Dendritic cell treated with granulocyte-macrophage colony-stimulating factor and Interleukin-4, amounts not matched to agents 40 ng/mL and 50 ng/mL, for 4 days (primary cell): Measurements from ENCODE around the gene FAM124A.

ENCODE experiments used
- H3K27ac Mint-ChIP-seq: one replicate; pipeline ENCODE4 v1.8.0; 2022; ENCODE audit warnings: mild to moderate bottlenecking, mixed read lengths
- H3K27me3 Mint-ChIP-seq: one replicate; pipeline ENCODE4 v1.8.0; 2022; ENCODE audit warnings: mild to moderate bottlenecking, mixed read lengths
- H3K36me3 Mint-ChIP-seq: one replicate; pipeline ENCODE4 v1.8.0; 2022; ENCODE audit warnings: low read depth, mixed read lengths
- H3K4me1 Mint-ChIP-seq: one replicate; pipeline ENCODE4 v1.8.0; 2022; ENCODE audit warnings: low read depth, mixed read lengths
- H3K4me3 Mint-ChIP-seq: one replicate; pipeline ENCODE4 v1.8.0; 2022; ENCODE audit warnings: mild to moderate bottlenecking, moderate library complexity, mixed read lengths
- H3K9me3 Mint-ChIP-seq: one replicate; pipeline ENCODE4 v1.8.0; 2022; ENCODE audit warnings: mixed read lengths
- intact Hi-C: fragments of 100-400 bp; cut with micrococcal nuclease; formaldehyde crosslinking; loops from one replicate; pipeline ENCODE4 v1.15.0; 2022

Gene FAM124A

GRCh38 chr13:51222037-51222685 is at the start of gene FAM124A:
TSS of gene FAM124A (plus strand) at chr13:51222398. CDS start at chr13:51222502, 104 bp downstream.
- intact Hi-C loops = loop anchor here (2.0 kb wide), 1 partner anchor 65 kb away; no protein-coding TSS in a partner anchor
- Mint-ChIP-seq H3K27ac (no peak within 1 kb of the TSS), H3K9me3 (no peaks in the 10 kb centered on the region), H3K36me3 (no peaks in the 10 kb centered on the region), H3K4me3 (peak within 1 kb of the TSS; percentile 73), H3K27me3 (peaks cover 31% of the 10 kb centered on the region), H3K4me1 (peaks cover 14% of the 10 kb centered on the region)

- Mint-ChIP-seq H3K27ac (no peak overlapping the region), H3K4me1 (peaks cover 8% of the 10 kb centered on the region), H3K27me3 (peaks cover 18% of the 10 kb centered on the region), H3K36me3 (no peaks in the 10 kb centered on the region), H3K4me3 (no peak overlapping the region), H3K9me3 (no peaks in the 10 kb centered on the region)
- intact Hi-C loops = no loop called here
Measured at GRCh38 chr13:51175021-51175420, 47.2 kb upstream of the FAM124A start.

- H3K36me3 Mint-ChIP-seq = no peaks in the 10 kb centered on the region
Measured at GRCh38 chr13:51175639-51176038, 46.6 kb upstream of the FAM124A start.

DNA sequence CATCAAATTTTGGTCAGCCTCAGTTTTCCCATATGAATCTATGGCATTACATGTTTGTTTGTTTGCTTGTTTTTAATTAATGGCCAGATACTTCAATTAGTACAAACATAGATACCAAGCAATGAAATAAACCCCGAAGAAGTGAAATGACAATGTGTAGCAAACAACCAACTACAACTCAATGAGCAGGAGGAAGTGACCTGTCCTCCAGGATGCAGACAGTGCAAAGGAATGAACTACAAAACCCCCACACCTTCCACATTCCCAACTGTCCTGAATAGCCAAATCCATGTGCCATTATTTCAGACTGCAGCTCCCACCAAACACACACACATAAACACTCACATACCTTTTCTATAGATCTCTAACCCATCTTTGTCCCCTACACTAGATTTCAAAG is 45.0 kb upstream of the FAM124A start:
- no peak overlapping the region for H3K4me3 Mint-ChIP-seq
- H3K36me3 Mint-ChIP-seq = no peaks in the 10 kb centered on the region
- no peaks in the 10 kb centered on the region for H3K9me3 Mint-ChIP-seq
- H3K4me1 Mint-ChIP-seq = peaks cover 8% of the 10 kb centered on the region
- no peaks in the 10 kb centered on the region for H3K27me3 Mint-ChIP-seq
- no peak overlapping the region for H3K27ac Mint-ChIP-seq
- intact Hi-C loops = no loop called here

More at GRCh38 chr13:51175639-51176038, 46.6 kb upstream of the FAM124A start:
- Mint-ChIP-seq H3K4me1 (peaks cover 8% of the 10 kb centered on the region), H3K27ac (no peak overlapping the region), H3K4me3 (no peak overlapping the region), H3K27me3 (peaks cover 12% of the 10 kb centered on the region), H3K9me3 (no peaks in the 10 kb centered on the region)
- intact Hi-C loops = no loop called here

DNA sequence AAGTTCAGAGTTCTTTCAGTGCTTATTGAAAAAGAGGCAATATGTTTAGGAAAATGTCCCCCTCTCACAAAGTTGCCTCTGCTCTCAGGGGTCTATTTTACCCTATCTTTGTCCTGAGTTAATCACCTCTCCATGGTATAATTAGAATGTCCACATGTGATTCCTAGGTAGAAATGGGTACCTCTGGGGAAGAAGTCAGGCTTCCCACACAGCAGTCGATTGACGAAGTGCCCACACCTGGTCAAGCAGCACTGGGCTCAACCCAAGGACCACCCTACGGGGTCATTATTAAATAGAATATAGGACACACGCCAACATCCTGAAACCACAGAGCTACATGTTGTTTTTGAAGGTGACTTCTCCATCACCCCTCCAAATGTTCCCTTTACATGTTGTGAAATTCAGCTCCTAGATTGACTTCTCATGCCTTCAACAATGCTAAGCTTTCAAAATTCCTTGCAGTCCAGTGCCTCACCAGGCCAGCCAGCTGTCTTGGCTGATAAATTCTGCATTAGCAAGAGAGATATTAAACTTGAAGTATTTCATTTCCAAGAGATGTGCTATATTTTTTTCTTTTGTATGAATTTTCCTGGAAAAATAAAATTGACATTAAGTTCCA is 43.6 kb upstream of the FAM124A start:
- intact Hi-C loops = no loop called here
- H3K4me3 Mint-ChIP-seq = no peak overlapping the region
- no peak overlapping the region for H3K27ac Mint-ChIP-seq
- H3K4me1 Mint-ChIP-seq = peaks cover 1% of the 10 kb centered on the region
- no peaks in the 10 kb centered on the region for H3K9me3 Mint-ChIP-seq
- no peaks in the 10 kb centered on the region for H3K36me3 Mint-ChIP-seq
- no peaks in the 10 kb centered on the region for H3K27me3 Mint-ChIP-seq

DNA sequence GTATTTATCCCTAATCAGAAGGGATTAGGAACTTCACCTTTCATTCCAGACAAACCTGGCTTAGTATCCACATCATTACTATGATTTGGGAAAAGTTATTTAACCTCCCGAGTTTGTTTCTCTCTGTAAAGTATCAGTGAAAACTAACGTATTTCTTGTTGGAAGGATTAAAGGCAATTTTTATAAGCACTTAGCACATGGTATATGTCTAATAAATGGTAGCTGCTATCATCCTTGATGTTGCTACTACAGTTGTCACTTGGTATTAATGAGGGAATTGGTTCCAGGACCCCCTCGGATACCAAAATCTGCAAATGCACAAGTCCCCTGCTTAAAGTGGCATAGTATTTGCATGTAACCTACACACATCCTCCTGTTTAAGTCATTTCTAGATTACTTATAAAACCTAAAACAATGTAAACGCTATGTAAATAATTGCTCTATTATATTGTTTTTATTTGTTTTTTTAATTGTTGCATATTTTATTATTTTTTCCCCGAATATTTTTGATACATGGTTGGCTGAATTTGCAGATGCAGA is 42.7 kb upstream of the FAM124A start:
- Mint-ChIP-seq H3K4me3 (no peak overlapping the region), H3K27me3 (peaks cover 3% of the 10 kb centered on the region)
- intact Hi-C loops = no loop called here

GRCh38 chr13:51180853-51181511 is 41.2 kb upstream of the FAM124A start:
- no peaks in the 10 kb centered on the region for H3K4me1 Mint-ChIP-seq
- no peaks in the 10 kb centered on the region for H3K36me3 Mint-ChIP-seq
- H3K27me3 Mint-ChIP-seq = peaks cover 3% of the 10 kb centered on the region
- no peak overlapping the region for H3K4me3 Mint-ChIP-seq
- H3K27ac Mint-ChIP-seq = no peak overlapping the region
- intact Hi-C loops = no loop called here
- no peaks in the 10 kb centered on the region for H3K9me3 Mint-ChIP-seq

More for the DNA sequence above, 42.7 kb upstream of the FAM124A start:
- no peaks in the 10 kb centered on the region for H3K4me1 Mint-ChIP-seq
- H3K27ac Mint-ChIP-seq = no peak overlapping the region
- H3K9me3 Mint-ChIP-seq = no peaks in the 10 kb centered on the region
- H3K36me3 Mint-ChIP-seq = no peaks in the 10 kb centered on the region

DNA sequence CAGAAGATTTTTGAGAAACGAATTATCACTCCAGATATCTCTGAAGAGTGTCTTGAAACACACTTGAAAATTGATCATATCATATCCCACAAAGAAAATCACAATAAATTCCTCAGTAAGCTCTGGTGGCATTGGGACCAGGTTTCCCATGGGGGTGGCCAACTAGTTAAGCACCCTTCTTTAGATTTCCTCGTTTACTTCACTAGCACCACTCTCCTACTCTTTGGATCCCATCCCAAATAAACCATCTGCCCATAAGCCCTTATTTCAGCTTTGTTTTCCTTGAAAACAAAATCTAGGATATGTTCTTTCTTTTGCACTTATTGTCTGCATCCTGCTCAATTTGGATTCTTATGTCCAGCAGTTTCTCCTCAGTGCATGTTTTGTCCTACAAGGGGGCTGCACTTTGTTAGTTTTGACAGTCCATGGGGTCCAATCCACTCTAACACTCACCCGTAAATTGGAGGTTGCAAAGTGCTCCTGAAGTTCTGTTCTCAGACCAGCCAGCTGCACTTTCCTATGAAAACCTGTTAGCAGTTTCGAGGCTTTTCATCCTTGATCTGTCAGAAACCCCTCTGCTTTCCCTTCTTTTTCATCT is 40.3 kb upstream of the FAM124A start:
- Mint-ChIP-seq H3K27ac (no peak overlapping the region), H3K4me3 (no peak overlapping the region), H3K9me3 (no peaks in the 10 kb centered on the region), H3K36me3 (no peaks in the 10 kb centered on the region), H3K4me1 (no peaks in the 10 kb centered on the region), H3K27me3 (peaks cover 3% of the 10 kb centered on the region)
- intact Hi-C loops = no loop called here

- H3K4me3 Mint-ChIP-seq = no peak overlapping the region
- no peaks in the 10 kb centered on the region for H3K9me3 Mint-ChIP-seq
- no peaks in the 10 kb centered on the region for H3K4me1 Mint-ChIP-seq
- H3K27me3 Mint-ChIP-seq = no peaks in the 10 kb centered on the region
- intact Hi-C loops = no loop called here
- no peaks in the 10 kb centered on the region for H3K36me3 Mint-ChIP-seq
- H3K27ac Mint-ChIP-seq = no peak overlapping the region
Measured at GRCh38 chr13:51191743-51192142, 30.5 kb upstream of the FAM124A start.

GRCh38 chr13:51192348-51192747 is 29.9 kb upstream of the FAM124A start:
- Mint-ChIP-seq H3K9me3 (no peaks in the 10 kb centered on the region), H3K4me3 (no peak overlapping the region), H3K27ac (no peak overlapping the region), H3K27me3 (no peaks in the 10 kb centered on the region), H3K36me3 (no peaks in the 10 kb centered on the region), H3K4me1 (no peaks in the 10 kb centered on the region)
- intact Hi-C loops = no loop called here

- H3K36me3 Mint-ChIP-seq = no peaks in the 10 kb centered on the region
- no peaks in the 10 kb centered on the region for H3K27me3 Mint-ChIP-seq
- H3K9me3 Mint-ChIP-seq = no peaks in the 10 kb centered on the region
- no peak overlapping the region for H3K4me3 Mint-ChIP-seq
- no peaks in the 10 kb centered on the region for H3K4me1 Mint-ChIP-seq
- H3K27ac Mint-ChIP-seq = no peak overlapping the region
- intact Hi-C loops = no loop called here
Measured at GRCh38 chr13:51193387-51193786, 28.8 kb upstream of the FAM124A start.

DNA sequence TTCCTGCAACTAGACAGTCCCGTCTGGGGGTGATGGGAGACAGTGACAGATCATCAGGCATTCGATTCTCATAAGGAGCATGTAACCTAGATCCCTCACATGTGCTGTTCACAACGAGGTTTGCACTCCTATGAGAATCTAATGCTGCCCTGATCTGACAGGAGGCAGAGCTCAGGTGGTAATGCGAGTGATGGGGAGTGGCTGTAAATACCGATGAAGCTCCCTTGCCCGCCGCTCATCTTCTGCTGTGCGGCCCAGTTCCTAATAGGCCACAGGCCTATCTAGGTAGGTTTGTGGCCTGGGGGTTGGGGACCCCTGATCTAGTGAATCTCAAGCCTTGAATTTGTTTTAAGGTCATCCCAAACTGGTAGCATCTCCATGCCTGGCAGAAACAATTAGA is 27.3 kb upstream of the FAM124A start:
- Mint-ChIP-seq H3K4me3 (no peak overlapping the region), H3K27ac (no peak overlapping the region), H3K4me1 (no peaks in the 10 kb centered on the region), H3K27me3 (no peaks in the 10 kb centered on the region), H3K9me3 (peaks cover 6% of the 10 kb centered on the region), H3K36me3 (no peaks in the 10 kb centered on the region)
- intact Hi-C loops = no loop called here

DNA sequence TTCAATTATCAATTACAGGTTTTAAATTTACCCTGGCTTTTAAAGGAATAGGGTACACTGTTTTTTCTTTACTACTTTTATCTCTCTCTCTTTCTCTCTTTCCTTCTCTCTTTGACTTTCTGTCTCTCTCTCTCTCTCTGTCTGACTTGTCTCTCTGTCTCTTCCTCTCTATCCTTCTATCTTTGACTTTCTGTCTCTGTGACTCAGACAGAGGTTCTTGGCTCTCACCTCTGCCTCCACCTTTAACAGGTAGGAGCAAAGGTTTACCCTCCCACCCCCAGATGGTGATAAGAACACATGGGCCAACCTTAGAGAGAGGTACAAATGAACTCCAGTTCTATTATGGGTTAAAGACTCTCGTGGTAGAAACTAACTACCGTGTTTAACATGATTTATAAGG is 20.3 kb upstream of the FAM124A start:
- Mint-ChIP-seq H3K4me1 (no peaks in the 10 kb centered on the region), H3K36me3 (no peaks in the 10 kb centered on the region), H3K9me3 (peaks cover 15% of the 10 kb centered on the region), H3K4me3 (no peak overlapping the region), H3K27ac (no peak overlapping the region), H3K27me3 (peaks cover 8% of the 10 kb centered on the region)
- intact Hi-C loops = no loop called here

- intact Hi-C loops = no loop called here
- Mint-ChIP-seq H3K36me3 (no peaks in the 10 kb centered on the region), H3K27me3 (peaks cover 8% of the 10 kb centered on the region), H3K4me1 (no peaks in the 10 kb centered on the region), H3K9me3 (peaks cover 15% of the 10 kb centered on the region), H3K27ac (no peak overlapping the region), H3K4me3 (no peak overlapping the region)
Measured at GRCh38 chr13:51202477-51203046, 19.6 kb upstream of the FAM124A start.
